Epithelial cell of prostate (primary cell): ENCODE data around the gene HECTD4.
"Not testable (repeated sequence)": the region's sequence is repeated elsewhere in the genome, so short reads cannot be mapped to it uniquely, and the experiment has no call there.

Experiments used
- DNase-seq: peaks from one replicate; pipeline ENCODE4 v3.0.0-alpha.2; 2011; ENCODE audit warnings: low read depth, low spot score
- H3K27ac ChIP-seq: fragments of 450-650 bp; 2 replicates; pipeline ENCODE4 v1.5.1; 2017; ENCODE audit warnings: mild to moderate bottlenecking

Gene HECTD4

GRCh38 chr12:112233242-112233641, 149.0 kb downstream of the HECTD4 start:
- DNase-seq, result no peak
- no peak overlapping the region for H3K27ac ChIP-seq

- no peak overlapping the region for H3K27ac ChIP-seq
- no peak for DNase-seq
Observed at GRCh38 chr12:112230136-112230535, 152.1 kb downstream of the HECTD4 start.

GRCh38 chr12:112226768-112227167, 155.5 kb downstream of the HECTD4 start:
- no peak overlapping the region for H3K27ac ChIP-seq
- no peak for DNase-seq

- H3K27ac ChIP-seq, DNase-seq: not testable (repeated sequence)
Observed at GRCh38 chr12:112220628-112221027, 161.6 kb downstream of the HECTD4 start.

- H3K27ac ChIP-seq, result no peak overlapping the region
- DNase-seq, result no peak
Observed at GRCh38 chr12:112219195-112219594, 163.0 kb downstream of the HECTD4 start.

GRCh38 chr12:112218150-112218549, 164.1 kb downstream of the HECTD4 start:
- no peak for DNase-seq
- H3K27ac ChIP-seq, result peak overlapping the region; percentile 19

GRCh38 chr12:112217647-112218046, 164.6 kb downstream of the HECTD4 start:
- DNase-seq, result no peak

GRCh38 chr12:112216223-112216622, 166.0 kb downstream of the HECTD4 start:
- no peak for DNase-seq
- H3K27ac ChIP-seq, result no peak overlapping the region

More at GRCh38 chr12:112217647-112218046, 164.6 kb downstream of the HECTD4 start:
- H3K27ac ChIP-seq, result no peak overlapping the region

- no peak for DNase-seq
- H3K27ac ChIP-seq, result no peak overlapping the region
Observed at GRCh38 chr12:112214064-112214463, 168.2 kb downstream of the HECTD4 start.

- no peak overlapping the region for H3K27ac ChIP-seq
- DNase-seq, result no peak
Observed at GRCh38 chr12:112208301-112208910, 173.8 kb downstream of the HECTD4 start.

GRCh38 chr12:112207397-112207924, 174.8 kb downstream of the HECTD4 start:
- no peak for DNase-seq
- no peak overlapping the region for H3K27ac ChIP-seq

GRCh38 chr12:112206944-112207343, 175.3 kb downstream of the HECTD4 start:
- no peak for DNase-seq
- no peak overlapping the region for H3K27ac ChIP-seq

GRCh38 chr12:112199136-112199535, 183.1 kb downstream of the HECTD4 start:
- no peak overlapping the region for H3K27ac ChIP-seq
- DNase-seq, result no peak

- no peak overlapping the region for H3K27ac ChIP-seq
- DNase-seq, result no peak
Observed at GRCh38 chr12:112198120-112198733, 184.0 kb downstream of the HECTD4 start.

GRCh38 chr12:112196196-112196875, 185.9 kb downstream of the HECTD4 start:
- no peak for DNase-seq
- no peak overlapping the region for H3K27ac ChIP-seq

- no peak overlapping the region for H3K27ac ChIP-seq
- no peak for DNase-seq
Observed at GRCh38 chr12:112194601-112195247, 187.5 kb downstream of the HECTD4 start.

- no peak for DNase-seq
Observed at GRCh38 chr12:112192475-112192874, 189.8 kb downstream of the HECTD4 start.

GRCh38 chr12:112191840-112192321, 190.3 kb downstream of the HECTD4 start:
- H3K27ac ChIP-seq, result peak overlapping the region; percentile 50
- peak; percentile 18 for DNase-seq

More at GRCh38 chr12:112192475-112192874, 189.8 kb downstream of the HECTD4 start:
- peak overlapping the region; percentile 50 for H3K27ac ChIP-seq

- H3K27ac ChIP-seq, result peak overlapping the region; percentile 50
- no peak for DNase-seq
Observed at GRCh38 chr12:112191201-112191600, 191.0 kb downstream of the HECTD4 start.

GRCh38 chr12:112190231-112191025, 191.8 kb downstream of the HECTD4 start:
- peak; percentile 20 for DNase-seq
- peak overlapping the region; percentile 50 for H3K27ac ChIP-seq
